Measurements from ENCODE around the gene FANCE. TPM values are rescaled to one million over a fixed set of nuclear protein-coding genes. Genes with fewer than 3 reads are reported as not detected.

Gene FANCE
- total and polyA plus RNA-seq, 9 of the 15 experiments (the other 6 are each of a cell fraction or from before 2014, with no cell fraction given), result 5.7 to 30.2 (median 17.0) TPM

DNA sequence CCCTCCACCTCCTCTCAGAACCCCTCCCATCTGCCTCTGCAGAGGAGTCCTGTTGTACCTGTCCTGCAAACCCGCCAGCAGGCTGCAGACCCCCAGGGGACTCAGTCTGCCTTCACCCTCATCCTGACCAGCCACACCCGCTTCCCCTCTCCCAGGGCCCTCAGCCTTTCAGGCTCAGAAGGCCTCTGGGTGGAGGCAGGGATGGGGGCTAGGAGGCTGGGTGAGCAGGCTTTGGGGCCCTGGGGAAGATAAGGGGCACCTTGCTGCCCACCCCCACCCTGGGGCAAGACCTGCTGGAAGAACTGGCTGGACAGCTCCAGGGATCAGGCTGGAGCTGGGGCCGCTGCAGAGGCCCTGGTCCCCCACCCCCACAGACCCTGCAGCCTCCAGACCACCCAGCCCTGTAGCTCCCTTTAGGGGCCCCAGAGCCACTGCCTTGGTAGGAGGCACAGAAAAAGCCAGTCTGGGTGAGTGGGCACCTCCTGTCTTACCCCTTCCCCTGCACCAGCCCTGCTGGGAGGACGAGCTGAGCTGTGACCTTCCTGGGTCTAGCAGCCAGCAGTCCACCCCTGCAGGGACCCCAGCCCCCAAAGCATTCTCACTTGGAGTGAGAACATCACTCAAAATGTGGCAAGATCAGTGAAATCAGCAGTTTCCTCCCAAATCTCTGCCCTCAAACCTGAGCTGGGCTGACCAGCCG, 39.6 kb downstream of the FANCE start (continued):
- TF ChIP-seq TBL1XR1 (IDR thresholded peaks at IDR 0.05; ENCODE audit: low read length in 2 of 2) (no peak), ZBTB7A (IDR thresholded peaks at IDR 0.05; ENCODE audit: borderline replicate concordance, control insufficient read depth, low read depth, low read length) (peak; percentile 26; the same call in 1 of the 2 replicates), C11orf30 (IDR thresholded peaks at IDR 0.05; ENCODE audit: low read depth) (peak; percentile 21; the same call in 1 of the 2 replicates), ARHGAP35 (IDR thresholded peaks at IDR 0.05; ENCODE audit: partially characterized antibody) (no peak), HNRNPL (IDR thresholded peaks at IDR 0.05; ENCODE audit: low read depth, low read length) (no peak), HMGN3 (IDR thresholded peaks at IDR 0.05; ENCODE audit: borderline replicate concordance, extremely low read depth, insufficient read length, low read depth, low read length) (peak; percentile 24)
- TF ChIP-seq, protein P1, sequence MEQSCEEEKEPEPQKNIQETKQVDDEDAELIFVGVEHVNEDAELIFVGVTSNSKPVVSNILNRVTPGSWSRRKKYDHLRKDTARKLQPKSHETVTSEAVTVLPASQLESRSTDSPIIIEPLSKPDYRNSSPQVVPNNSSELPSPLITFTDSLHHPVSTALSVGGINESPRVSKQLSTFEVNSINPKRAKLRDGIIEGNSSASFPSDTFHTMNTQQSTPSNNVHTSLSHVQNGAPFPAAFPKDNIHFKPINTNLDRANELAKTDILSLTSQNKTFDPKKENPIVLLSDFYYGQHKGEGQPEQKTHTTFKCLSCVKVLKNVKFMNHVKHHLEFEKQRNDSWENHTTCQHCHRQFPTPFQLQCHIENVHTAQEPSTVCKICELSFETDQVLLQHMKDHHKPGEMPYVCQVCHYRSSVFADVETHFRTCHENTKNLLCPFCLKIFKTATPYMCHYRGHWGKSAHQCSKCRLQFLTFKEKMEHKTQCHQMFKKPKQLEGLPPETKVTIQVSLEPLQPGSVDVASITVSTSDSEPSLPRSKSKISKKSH (CRISPR knock-in tag; IDR thresholded peaks at IDR 0.05), result no peak
- TF ChIP-seq, protein P2, sequence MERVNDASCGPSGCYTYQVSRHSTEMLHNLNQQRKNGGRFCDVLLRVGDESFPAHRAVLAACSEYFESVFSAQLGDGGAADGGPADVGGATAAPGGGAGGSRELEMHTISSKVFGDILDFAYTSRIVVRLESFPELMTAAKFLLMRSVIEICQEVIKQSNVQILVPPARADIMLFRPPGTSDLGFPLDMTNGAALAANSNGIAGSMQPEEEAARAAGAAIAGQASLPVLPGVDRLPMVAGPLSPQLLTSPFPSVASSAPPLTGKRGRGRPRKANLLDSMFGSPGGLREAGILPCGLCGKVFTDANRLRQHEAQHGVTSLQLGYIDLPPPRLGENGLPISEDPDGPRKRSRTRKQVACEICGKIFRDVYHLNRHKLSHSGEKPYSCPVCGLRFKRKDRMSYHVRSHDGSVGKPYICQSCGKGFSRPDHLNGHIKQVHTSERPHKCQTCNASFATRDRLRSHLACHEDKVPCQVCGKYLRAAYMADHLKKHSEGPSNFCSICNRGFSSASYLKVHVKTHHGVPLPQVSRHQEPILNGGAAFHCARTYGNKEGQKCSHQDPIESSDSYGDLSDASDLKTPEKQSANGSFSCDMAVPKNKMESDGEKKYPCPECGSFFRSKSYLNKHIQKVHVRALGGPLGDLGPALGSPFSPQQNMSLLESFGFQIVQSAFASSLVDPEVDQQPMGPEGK (CRISPR knock-in tag; IDR thresholded peaks at IDR 0.05; ENCODE audit: borderline replicate concordance), result no peak
- TF ChIP-seq, protein P3, sequence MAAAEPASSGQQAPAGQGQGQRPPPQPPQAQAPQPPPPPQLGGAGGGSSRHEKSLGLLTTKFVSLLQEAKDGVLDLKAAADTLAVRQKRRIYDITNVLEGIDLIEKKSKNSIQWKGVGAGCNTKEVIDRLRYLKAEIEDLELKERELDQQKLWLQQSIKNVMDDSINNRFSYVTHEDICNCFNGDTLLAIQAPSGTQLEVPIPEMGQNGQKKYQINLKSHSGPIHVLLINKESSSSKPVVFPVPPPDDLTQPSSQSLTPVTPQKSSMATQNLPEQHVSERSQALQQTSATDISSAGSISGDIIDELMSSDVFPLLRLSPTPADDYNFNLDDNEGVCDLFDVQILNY (CRISPR knock-in tag; IDR thresholded peaks at IDR 0.05), result no peak
- TF ChIP-seq, protein P4, sequence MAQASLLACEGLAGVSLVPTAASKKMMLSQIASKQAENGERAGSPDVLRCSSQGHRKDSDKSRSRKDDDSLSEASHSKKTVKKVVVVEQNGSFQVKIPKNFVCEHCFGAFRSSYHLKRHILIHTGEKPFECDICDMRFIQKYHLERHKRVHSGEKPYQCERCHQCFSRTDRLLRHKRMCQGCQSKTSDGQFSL (CRISPR knock-in tag; IDR thresholded peaks at IDR 0.05), result 0 out of 2 replicates have a peak, but pooled peaks have one; percentile 36
- TF ChIP-seq, protein P4 (tag; IDR thresholded peaks at IDR 0.05), result no peak
